ENCODE results near the gene DLEC1. TPM values are rescaled to one million over a fixed set of nuclear protein-coding genes. Genes with fewer than 3 reads are reported as not detected.
"Not testable (repeated sequence)": the region's sequence is repeated elsewhere in the genome, so short reads cannot be mapped to it uniquely, and the experiment has no call there.

The DLEC1 gene
- polyA plus RNA-seq, 2 of the 4 experiments (the other 2 are of a cell fraction): 0.10 TPM; not detected in 1

DNA sequence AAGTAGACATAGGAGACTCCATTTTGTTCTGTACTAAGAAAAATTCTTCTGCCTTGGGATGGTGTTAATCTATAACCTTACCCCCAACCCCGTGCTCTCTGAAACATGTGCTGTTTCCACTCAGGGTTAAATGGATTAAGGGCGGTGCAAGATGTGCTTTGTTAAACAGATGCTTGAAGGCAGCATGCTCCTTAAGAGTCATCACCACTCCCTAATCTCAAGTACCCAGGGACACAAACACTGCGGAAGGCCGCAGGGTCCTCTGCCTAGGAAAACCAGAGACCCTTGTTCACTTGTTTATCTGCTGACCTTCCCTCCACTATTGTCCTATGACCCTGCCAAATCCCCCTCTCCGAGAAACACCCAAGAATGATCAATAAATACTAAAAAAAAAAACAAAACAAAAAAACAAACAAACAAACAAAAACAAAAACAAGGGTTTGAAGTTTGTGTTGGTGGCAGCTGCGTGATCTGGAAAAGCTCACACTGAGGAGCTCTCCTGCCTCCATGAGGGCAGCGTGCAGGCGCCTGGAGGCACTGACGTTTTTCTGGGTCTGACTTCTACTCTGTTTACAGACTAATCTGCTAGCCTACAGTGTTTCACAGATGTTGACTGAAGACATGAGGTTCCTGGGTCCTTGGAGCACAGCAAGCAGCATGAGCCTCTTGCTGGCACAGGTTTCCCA lies 14.9 kb downstream of the DLEC1 start:
- H3K9me3 ChIP-seq; ATAC-seq; FAIRE-seq; H3K27ac ChIP-seq; H3K4me1 ChIP-seq; DNase-seq (ENCODE audit: low read depth in 1 of 2, low spot score in 1 of 2); POLR2A ChIA-PET; H3K4me2 ChIP-seq; H3K4me3 ChIP-seq; CTCF ChIA-PET: not testable (repeated sequence)
- WGBS (ENCODE audit: missing lambda C conversion rate): 55% methylated on average over 7 of the region's 9 CpGs

GRCh38 chr3:38054499-38055001 lies 15.5 kb downstream of the DLEC1 start:
- ATAC-seq (peak in 1 of 2 experiments; percentile 30; a peak in 1 of 6 replicates), FAIRE-seq (no peak), DNase-seq (ENCODE audit: low read depth in 1 of 2, low spot score in 1 of 2) (no peak)
- TF ChIP-seq CBX2 (IDR thresholded peaks at IDR 0.05; ENCODE audit: borderline replicate concordance, low read depth) (no peak), RFX5 (IDR thresholded peaks at IDR 0.05) (no peak), CEBPB (IDR thresholded peaks at IDR 0.05) (no peak)
- TF ChIP-seq, protein P1, sequence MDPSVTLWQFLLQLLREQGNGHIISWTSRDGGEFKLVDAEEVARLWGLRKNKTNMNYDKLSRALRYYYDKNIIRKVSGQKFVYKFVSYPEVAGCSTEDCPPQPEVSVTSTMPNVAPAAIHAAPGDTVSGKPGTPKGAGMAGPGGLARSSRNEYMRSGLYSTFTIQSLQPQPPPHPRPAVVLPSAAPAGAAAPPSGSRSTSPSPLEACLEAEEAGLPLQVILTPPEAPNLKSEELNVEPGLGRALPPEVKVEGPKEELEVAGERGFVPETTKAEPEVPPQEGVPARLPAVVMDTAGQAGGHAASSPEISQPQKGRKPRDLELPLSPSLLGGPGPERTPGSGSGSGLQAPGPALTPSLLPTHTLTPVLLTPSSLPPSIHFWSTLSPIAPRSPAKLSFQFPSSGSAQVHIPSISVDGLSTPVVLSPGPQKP (IDR thresholded peaks at IDR 0.05; ENCODE audit: low read depth, low read length): no peak
- Histone ChIP-seq H3K27ac (no peak overlapping the region), H3K9me3 (no peaks in the 10 kb centered on the region), H3K4me3 (no peak overlapping the region), H3K4me2 (no peak overlapping the region), H3K4me1 (no peaks in the 10 kb centered on the region)
- CTCF ChIA-PET: no interaction called here
- POLR2A ChIA-PET: no interaction called here
- 53% methylated on average over 3 of the region's 3 CpGs for WGBS (ENCODE audit: missing lambda C conversion rate)

- Histone ChIP-seq H3K9me3 (no peaks in the 10 kb centered on the region), H3K4me2 (no peak overlapping the region), H3K4me1 (no peaks in the 10 kb centered on the region), H3K27ac (no peak overlapping the region), H3K4me3 (no peak overlapping the region)
- ChIA-PET POLR2A (no interaction called here), CTCF (interaction anchor here (0.6 to 0.7 kb wide), 3 partner anchors 58 to 941 kb away, joined by 3 read pairs; no protein-coding TSS in a partner anchor)
- TF ChIP-seq USF2 (IDR thresholded peaks at IDR 0.05): peak; percentile 47; the same call in 1 of the 2 replicates
- TF ChIP-seq CHD2 (IDR thresholded peaks at IDR 0.05; ENCODE audit: low read length, partially characterized antibody): no peak
- TF ChIP-seq, protein P2, sequence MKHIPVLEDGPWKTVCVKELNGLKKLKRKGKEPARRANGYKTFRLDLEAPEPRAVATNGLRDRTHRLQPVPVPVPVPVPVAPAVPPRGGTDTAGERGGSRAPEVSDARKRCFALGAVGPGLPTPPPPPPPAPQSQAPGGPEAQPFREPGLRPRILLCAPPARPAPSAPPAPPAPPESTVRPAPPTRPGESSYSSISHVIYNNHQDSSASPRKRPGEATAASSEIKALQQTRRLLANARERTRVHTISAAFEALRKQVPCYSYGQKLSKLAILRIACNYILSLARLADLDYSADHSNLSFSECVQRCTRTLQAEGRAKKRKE (CRISPR knock-in tag; IDR thresholded peaks at IDR 0.05; ENCODE audit: low read depth): no peak
- FAIRE-seq (no peak), ATAC-seq (peak in 1 of 2 experiments; percentile 38; a peak in 1 of 6 replicates), DNase-seq (ENCODE audit: low read depth in 1 of 2, low spot score in 1 of 2) (no peak)
- 36% methylated on average over 2 of the region's 2 CpGs for WGBS (ENCODE audit: missing lambda C conversion rate)
These were observed 20.1 kb downstream of the DLEC1 start for GRCh38 chr3:38059148-38059547.

DNA sequence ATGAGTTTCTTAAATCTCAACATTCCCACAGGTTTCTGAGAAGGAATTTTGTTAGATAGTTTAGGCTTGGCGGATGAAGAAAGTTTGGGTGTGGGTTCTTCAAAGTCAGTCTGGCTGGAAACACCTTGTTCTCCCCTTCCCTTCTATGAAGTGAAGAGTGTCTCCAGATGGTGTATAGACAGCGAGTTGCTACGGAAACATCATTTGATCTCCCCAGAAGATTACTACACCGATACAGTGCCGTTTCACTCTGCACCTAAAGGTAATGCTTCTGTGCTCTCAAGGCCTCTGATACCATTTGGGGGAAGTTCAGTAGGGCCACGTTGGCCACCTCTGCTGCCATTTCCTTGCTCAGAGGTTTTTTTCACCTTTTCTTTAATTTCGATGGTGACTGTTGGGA lies 20.6 kb downstream of the DLEC1 start:
- Histone ChIP-seq H3K4me1 (no peaks in the 10 kb centered on the region), H3K4me3 (no peak overlapping the region), H3K4me2 (no peak overlapping the region), H3K9me3 (no peaks in the 10 kb centered on the region), H3K27ac (no peak overlapping the region)
- DNase-seq (ENCODE audit: low read depth in 1 of 2, low spot score in 1 of 2) (no peak), FAIRE-seq (no peak), ATAC-seq (no peak)
- CTCF ChIA-PET: interaction anchor here (0.6 kb wide), 1 partner anchor 574 kb away, joined by 3 read pairs; no protein-coding TSS in a partner anchor
- POLR2A ChIA-PET: no interaction called here
- TF ChIP-seq JUNB (IDR thresholded peaks at IDR 0.05) (no peak), CEBPB (IDR thresholded peaks at IDR 0.05) (no peak), NFE2L2 (conservative IDR thresholded peaks at IDR 0.05; ENCODE audit: low read length) (no peak), JUN (IDR thresholded peaks at IDR 0.05) (no peak), RAD21 (conservative IDR thresholded peaks at IDR 0.05 in 1 of 2, IDR thresholded peaks at IDR 0.05 in 1 of 2) (no peak), EP300 (IDR thresholded peaks at IDR 0.05) (no peak), MYC (IDR thresholded peaks at IDR 0.05; ENCODE audit: borderline replicate concordance, low read length) (no peak), CBX8 (IDR thresholded peaks at IDR 0.05) (no peak)
- TF ChIP-seq, protein P2 (CRISPR knock-in tag; IDR thresholded peaks at IDR 0.05; ENCODE audit: low read depth): no peak
- TF ChIP-seq, protein P3, sequence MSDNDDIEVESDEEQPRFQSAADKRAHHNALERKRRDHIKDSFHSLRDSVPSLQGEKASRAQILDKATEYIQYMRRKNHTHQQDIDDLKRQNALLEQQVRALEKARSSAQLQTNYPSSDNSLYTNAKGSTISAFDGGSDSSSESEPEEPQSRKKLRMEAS (IDR thresholded peaks at IDR 0.05): no peak
- 45% methylated on average over 7 of the region's 7 CpGs for WGBS (ENCODE audit: missing lambda C conversion rate)

Data from A549 (cell line).